DMS79 treated with DMSO at 0.1 percent for 48 hours (cell line): ENCODE measurements around the gene MECR.
"Not testable (repeated sequence)": the region's sequence is repeated elsewhere in the genome, so short reads cannot be mapped to it uniquely, and the experiment has no call there.

Source experiments
- DNase-seq: peaks from one replicate; lab custom pipeline; 2025; lab: John Stamatoyannopoulos, UW

The MECR gene

GRCh38 chr1:29169976-29170375 is 60.8 kb downstream of the MECR start:
- DNase-seq = no peak

- no peak for DNase-seq
Observed at GRCh38 chr1:29167904-29168303, 62.8 kb downstream of the MECR start.

GRCh38 chr1:29166291-29166878 is 64.3 kb downstream of the MECR start:
- no peak for DNase-seq

- no peak for DNase-seq
Observed at GRCh38 chr1:29164588-29164987, 66.1 kb downstream of the MECR start.

- DNase-seq = no peak
Observed at GRCh38 chr1:29162476-29163138, 68.1 kb downstream of the MECR start.

DNA sequence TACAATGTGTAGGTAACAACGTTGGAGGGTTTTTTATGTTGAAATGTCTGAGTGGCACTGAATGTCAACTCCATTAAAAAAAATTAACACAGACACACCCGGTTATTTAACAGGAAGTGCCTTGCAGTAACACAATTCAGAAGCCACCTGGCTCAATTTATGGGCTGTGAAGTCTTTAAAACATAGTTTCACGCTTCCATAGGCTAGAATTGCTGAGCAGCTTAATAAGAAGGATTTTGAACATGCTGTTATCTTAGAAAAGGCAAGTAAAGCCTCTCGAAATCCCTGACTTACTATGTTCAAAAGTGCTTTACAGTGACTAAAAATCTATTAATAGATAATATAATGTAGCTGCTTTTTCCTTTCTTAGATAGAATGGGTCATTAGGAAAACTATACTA is 68.7 kb downstream of the MECR start:
- DNase-seq = no peak

DNA sequence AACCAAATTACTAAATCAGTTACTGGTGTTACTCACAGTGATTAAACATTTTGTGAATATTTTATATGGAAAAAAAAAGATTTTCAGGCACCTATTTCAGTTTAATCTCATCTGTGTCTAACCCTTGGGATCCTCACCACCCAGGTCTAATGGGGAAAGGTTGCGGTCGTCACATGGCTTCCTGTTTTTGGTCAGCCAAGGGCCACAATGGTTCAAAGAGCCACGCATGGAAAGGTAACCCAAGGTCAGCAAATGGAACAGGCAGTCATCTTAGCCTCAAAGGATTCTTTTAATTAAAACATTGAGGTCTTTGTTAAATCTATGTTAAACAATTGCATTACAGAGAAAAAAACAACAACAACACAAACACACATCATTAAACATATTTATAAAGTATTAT is 71.0 kb downstream of the MECR start:
- DNase-seq = no peak

GRCh38 chr1:29157269-29157601 is 73.5 kb downstream of the MECR start:
- no peak for DNase-seq

DNA sequence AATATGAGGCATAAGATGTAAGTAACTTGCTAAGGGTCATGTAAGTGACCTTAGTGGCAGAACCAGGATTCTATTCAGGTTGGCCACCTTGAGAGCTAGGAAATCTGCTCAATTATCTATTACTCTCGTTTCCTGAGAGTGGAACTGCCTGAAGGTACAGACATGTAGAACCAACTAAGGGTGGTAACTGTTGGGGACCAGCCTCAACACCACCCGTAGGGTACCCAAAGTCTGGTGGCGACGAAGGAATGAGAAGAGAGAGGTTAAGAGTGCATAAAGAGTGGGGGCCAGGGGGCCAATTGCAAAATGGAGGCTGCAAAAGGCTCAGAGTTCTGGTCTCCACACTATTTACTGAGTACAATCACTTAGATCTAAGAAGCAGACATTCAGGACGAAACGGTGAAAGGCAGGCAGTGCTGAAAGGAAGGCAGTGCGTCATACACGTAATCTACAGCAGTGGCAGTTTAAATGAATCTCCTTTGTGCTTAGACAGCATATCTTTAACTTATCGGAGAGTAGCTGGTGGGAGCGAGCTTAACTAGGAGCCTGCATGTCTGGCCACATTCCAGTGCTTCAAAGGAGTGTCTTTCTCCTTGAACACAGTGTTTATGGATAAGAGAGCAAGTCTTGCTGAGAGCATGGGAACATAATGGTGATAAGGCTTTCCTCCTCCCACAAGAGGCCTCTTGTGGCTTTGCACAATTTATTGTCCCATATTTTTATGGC is 74.0 kb downstream of the MECR start:
- DNase-seq = peak; percentile 91

GRCh38 chr1:29152046-29152805 is 78.5 kb downstream of the MECR start:
- no peak for DNase-seq

DNA sequence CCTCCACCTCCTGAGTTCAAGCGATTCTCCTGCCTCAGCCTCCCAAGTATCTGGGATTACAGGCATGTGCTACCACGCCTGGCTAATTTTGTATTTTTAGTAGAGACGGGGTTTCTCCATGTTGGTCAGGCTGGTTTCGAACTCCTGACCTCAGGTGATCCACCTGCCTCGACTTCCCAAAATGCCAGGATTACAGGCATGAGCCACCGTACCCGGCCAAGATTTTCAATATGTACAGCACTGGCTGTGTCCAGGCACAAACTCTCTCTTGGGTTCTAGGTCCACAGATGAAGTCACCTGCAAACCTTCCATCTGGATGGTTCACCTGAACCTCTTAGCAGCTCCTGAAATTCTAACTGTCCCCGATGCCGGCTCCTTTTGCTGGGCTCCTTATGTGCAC is 80.4 kb downstream of the MECR start:
- not testable (repeated sequence) for DNase-seq

- no peak for DNase-seq
Observed at GRCh38 chr1:29148656-29149491, 81.9 kb downstream of the MECR start.

GRCh38 chr1:29145739-29146437 is 84.8 kb downstream of the MECR start:
- DNase-seq = no peak

GRCh38 chr1:29144178-29144577 is 86.6 kb downstream of the MECR start:
- no peak for DNase-seq

- DNase-seq = no peak
Observed at GRCh38 chr1:29142714-29143113, 88.0 kb downstream of the MECR start.
